Measurements from ENCODE around the gene C1QBP. TPM values are rescaled to one million over a fixed set of nuclear protein-coding genes. Genes with fewer than 3 reads are reported as not detected.

C1QBP gene
- total RNA-seq, 4 donors from 2014 or later = 102 to 200 (median 134) TPM

DNA sequence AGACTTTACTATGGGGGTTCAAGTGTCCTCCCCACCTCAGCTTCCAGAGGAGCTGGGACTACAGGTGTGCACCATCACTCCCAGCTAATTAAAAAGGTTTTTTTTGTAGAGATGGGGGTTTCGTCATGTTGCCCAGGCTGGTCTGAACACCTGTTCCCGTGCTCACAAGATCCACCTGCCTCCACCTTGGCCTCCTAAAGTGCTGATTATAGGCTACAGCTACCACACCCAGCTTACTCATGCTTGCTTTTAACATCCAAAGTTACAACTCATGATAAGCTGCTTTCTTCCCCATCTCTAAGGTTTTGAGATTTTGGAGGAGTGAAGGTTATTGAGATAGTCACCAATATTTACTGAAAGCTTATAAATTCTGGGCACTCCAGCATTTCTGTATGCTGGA is 22.1 kb downstream of the C1QBP start:
- Histone ChIP-seq H3K36me3 (peaks cover 0 to 34% of the 10 kb centered on the region in 2 donors), H3K27me3 (no peaks in the 10 kb centered on the region), H3K27ac (peak overlapping the region; percentile 86 to 98 (median 94)), H3K4me3 (no peak overlapping the region), H3K9me3 (no peaks in the 10 kb centered on the region), H3K4me1 (peaks cover 37 to 49% of the 10 kb centered on the region in 2 donors)
- no peak for TF ChIP-seq POLR2A (IDR thresholded peaks at IDR 0.05)
- TF ChIP-seq, protein P1, sequence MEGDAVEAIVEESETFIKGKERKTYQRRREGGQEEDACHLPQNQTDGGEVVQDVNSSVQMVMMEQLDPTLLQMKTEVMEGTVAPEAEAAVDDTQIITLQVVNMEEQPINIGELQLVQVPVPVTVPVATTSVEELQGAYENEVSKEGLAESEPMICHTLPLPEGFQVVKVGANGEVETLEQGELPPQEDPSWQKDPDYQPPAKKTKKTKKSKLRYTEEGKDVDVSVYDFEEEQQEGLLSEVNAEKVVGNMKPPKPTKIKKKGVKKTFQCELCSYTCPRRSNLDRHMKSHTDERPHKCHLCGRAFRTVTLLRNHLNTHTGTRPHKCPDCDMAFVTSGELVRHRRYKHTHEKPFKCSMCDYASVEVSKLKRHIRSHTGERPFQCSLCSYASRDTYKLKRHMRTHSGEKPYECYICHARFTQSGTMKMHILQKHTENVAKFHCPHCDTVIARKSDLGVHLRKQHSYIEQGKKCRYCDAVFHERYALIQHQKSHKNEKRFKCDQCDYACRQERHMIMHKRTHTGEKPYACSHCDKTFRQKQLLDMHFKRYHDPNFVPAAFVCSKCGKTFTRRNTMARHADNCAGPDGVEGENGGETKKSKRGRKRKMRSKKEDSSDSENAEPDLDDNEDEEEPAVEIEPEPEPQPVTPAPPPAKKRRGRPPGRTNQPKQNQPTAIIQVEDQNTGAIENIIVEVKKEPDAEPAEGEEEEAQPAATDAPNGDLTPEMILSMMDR (IDR thresholded peaks at IDR 0.05 in 4 of 5, conservative IDR thresholded peaks at IDR 0.05 in 1 of 5) = no peak
- ATAC-seq (no peak), DNase-seq (no peak)
- intact Hi-C loops (cut with DNase I; ENCODE audit: low total_unique reads) = no loop called here
- in situ Hi-C loops (cut with MboI; ENCODE audit: low sequenced_read_pairs in 4 of 4) = no loop called here

DNA sequence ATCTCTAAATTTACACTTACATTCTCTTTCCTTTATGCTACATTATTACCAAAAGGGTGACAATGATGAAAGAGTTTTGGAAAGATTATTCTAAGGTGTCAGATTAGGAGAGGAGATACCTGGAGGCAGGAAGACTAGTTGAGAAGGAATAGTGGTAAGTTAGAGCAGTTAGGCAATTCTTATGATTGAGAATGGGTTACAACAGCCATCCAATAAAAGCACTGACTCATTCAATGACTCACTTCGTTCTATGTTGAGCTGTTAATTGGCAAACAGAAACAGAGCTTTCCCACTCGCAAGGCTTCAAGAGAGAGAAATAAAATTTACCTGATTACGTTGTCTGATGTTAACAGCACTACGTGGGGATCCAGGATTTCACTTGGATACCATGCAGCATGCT is 25.3 kb downstream of the C1QBP start:
- in situ Hi-C loops (cut with MboI; ENCODE audit: low sequenced_read_pairs in 4 of 4) (no loop called here), intact Hi-C loops (cut with DNase I; ENCODE audit: low total_unique reads) (no loop called here)
- DNase-seq = no peak
- H3K36me3 ChIP-seq = peaks cover 0 to 53% of the 10 kb centered on the region in 2 donors
- H3K4me1 ChIP-seq = peaks cover 24 to 50% of the 10 kb centered on the region in 2 donors
- no peaks in the 10 kb centered on the region for H3K9me3 ChIP-seq
- H3K27ac ChIP-seq = peak overlapping the region; percentile 80 to 83 (median 82)
- ATAC-seq = peak; percentile 96 to 97
- H3K4me3 ChIP-seq = no peak overlapping the region
- no peaks in the 10 kb centered on the region for H3K27me3 ChIP-seq
- TF ChIP-seq, protein P1 (IDR thresholded peaks at IDR 0.05 in 4 of 5, conservative IDR thresholded peaks at IDR 0.05 in 1 of 5) = no peak
- no peak for TF ChIP-seq POLR2A (IDR thresholded peaks at IDR 0.05)

DNA sequence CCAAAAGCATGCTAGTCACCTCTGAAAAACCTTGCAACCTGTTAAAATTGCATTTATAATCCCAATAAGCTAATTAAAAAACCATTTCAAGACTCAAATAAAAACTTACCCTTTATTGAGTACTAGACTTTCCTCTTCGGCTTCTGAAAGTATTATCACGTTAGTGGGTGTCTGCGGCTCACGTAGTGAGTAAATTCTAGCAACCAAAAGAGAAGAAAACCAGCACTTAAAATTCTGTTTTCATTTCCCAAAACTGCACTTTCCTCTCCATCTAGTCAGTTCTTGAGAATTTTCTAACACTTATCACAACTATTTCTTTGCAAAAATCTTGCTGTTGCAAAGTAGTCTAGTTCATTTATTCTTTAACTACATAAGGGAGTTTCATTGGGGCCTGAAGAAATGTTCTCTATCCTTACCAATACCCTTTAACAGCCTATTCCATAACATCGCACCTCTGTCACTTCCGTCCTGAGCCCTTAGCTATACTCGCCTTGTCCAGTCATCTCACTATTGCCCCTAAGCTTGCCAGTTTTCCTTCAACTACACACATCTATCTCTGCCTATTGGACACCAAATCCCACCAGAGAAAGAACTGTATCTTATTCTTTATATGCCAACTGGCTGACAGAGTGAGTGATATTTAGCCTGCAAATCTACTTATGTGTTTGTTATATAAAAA is 28.2 kb downstream of the C1QBP start:
- Histone ChIP-seq H3K4me3 (no peak overlapping the region), H3K27ac (peak overlapping the region in 3 of 4 donors; percentile 42 to 70 (median 68)), H3K36me3 (peaks cover 0 to 82% of the 10 kb centered on the region in 2 donors), H3K9me3 (no peaks in the 10 kb centered on the region), H3K4me1 (peaks cover 9 to 34% of the 10 kb centered on the region in 2 donors), H3K27me3 (no peaks in the 10 kb centered on the region)
- no peak for TF ChIP-seq POLR2A (IDR thresholded peaks at IDR 0.05)
- TF ChIP-seq, protein P1 (IDR thresholded peaks at IDR 0.05 in 4 of 5, conservative IDR thresholded peaks at IDR 0.05 in 1 of 5) = no peak
- DNase-seq = no peak
- intact Hi-C loops (cut with DNase I; ENCODE audit: low total_unique reads) (no loop called here), in situ Hi-C loops (cut with MboI; ENCODE audit: low sequenced_read_pairs in 4 of 4) (no loop called here)
- no peak for ATAC-seq

DNA sequence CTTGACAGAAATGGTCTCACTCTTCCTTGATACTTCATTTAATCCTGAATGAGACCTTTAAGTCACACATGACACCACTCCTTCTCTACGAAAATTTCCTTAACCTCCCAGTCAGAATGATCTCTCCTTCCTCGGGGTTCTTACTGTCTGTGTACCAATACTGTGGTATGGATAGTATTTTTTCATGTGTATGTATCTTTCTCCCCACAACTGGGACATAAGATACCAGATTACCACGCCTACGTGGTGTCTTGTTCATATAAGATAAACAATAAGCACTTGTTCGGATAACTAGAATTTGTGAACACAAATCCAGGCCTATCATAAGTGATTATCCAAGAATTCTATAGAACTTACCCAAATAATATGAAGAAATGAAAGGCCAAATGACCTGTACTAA is 30.8 kb downstream of the C1QBP start:
- Histone ChIP-seq H3K27ac (no peak overlapping the region), H3K4me1 (peaks cover 0 to 21% of the 10 kb centered on the region in 2 donors), H3K9me3 (no peaks in the 10 kb centered on the region), H3K36me3 (peaks cover 0 to 92% of the 10 kb centered on the region in 2 donors), H3K4me3 (no peak overlapping the region), H3K27me3 (no peaks in the 10 kb centered on the region)
- ATAC-seq = no peak
- in situ Hi-C loops (cut with MboI; ENCODE audit: low sequenced_read_pairs in 4 of 4) (no loop called here), intact Hi-C loops (cut with DNase I; ENCODE audit: low total_unique reads) (no loop called here)
- TF ChIP-seq POLR2A (IDR thresholded peaks at IDR 0.05) = no peak
- TF ChIP-seq, protein P1 (IDR thresholded peaks at IDR 0.05 in 4 of 5, conservative IDR thresholded peaks at IDR 0.05 in 1 of 5) = no peak
- no peak for DNase-seq
